Endothelial cell of umbilical vein (primary cell): ENCODE data around the gene IFNGR1. TPM values are rescaled to one million over a fixed set of nuclear protein-coding genes. Genes with fewer than 3 reads are reported as not detected.

Source experiments
- BruUV-seq: library from RNA; stranded (reverse); fragments of 400-500 nt; replicated peaks from 2 replicates; lab custom pipeline; 2021; lab: Mats Ljungman, UMichigan
- CTCF ChIA-PET: fragments of 300-600, 350-600 bp; sonication (Branson Sonifier 250); formaldehyde crosslinking; loops from one replicate; lab custom pipeline; 2021; ENCODE audit warnings: antibody characterized with exemption, inconsistent platforms; lab: Charles Lee
- POLR2A ChIA-PET: fragments of 300-600, 350-600 bp; sonication (Branson Sonifier 250); formaldehyde crosslinking; loops from one replicate; lab custom pipeline; 2021; ENCODE audit warnings: antibody characterized with exemption, inconsistent platforms; lab: Charles Lee
- DNase-seq: peaks from one replicate; pipeline ENCODE4 v3.0.0-alpha.2; 2011; ENCODE audit warnings: low read depth, low spot score
- FAIRE-seq: peaks from 2 replicates; lab custom pipeline; 2011; peaks lifted over from hg19 to GRCh38; lab: Jason Lieb, UNC
- H2AFZ ChIP-seq: 2 replicates; pipeline ENCODE4 v1.6.0; 2012; ENCODE audit warnings: low read depth, low read length, control low read depth, inconsistent platforms
- H3K27ac ChIP-seq: 2 replicates; pipeline ENCODE4 v1.5.1; 2011; ENCODE audit warnings: low read depth, mild to moderate bottlenecking, control low read depth, low read length, moderate library complexity; ENCODE audit not compliant: insufficient read depth
- H3K27me3 ChIP-seq, 2 experiments: 2 replicates each; pipeline versions ENCODE4 v1.6.0 to v1.6.1; 2011; ENCODE audit warnings: low read length in 2 of 2, mixed read lengths in 1 of 2; ENCODE audit not compliant: control insufficient read depth in 2 of 2, insufficient read depth in 2 of 2
- H3K36me3 ChIP-seq, 2 experiments: 2 replicates in 1 of 2; 3 replicates in 1 of 2; pipeline ENCODE4 v1.5.1; 2011; ENCODE audit warnings: low read length in 2 of 2, mild to moderate bottlenecking in 1 of 2, moderate library complexity in 1 of 2; ENCODE audit not compliant: control insufficient read depth in 2 of 2, insufficient read depth in 2 of 2; ENCODE audit errors: extremely low read depth in 1 of 2
- H3K4me1 ChIP-seq: 3 replicates; pipeline ENCODE4 v1.5.1; 2011; ENCODE audit warnings: mild to moderate bottlenecking, low read length; ENCODE audit not compliant: control insufficient read depth, insufficient read depth; ENCODE audit errors: extremely low read depth
- H3K4me2 ChIP-seq: 2 replicates; pipeline ENCODE4 v1.6.1; 2011; ENCODE audit warnings: low read length, control low read depth, mixed read lengths; ENCODE audit not compliant: insufficient read depth
- H3K4me3 ChIP-seq, 3 experiments: fragments of 200-600 bp in 1 of 3; sonication (generic), shearing (Covaris generic) in 1 of 3; replicated peaks in 1 of 3; 2 replicates each; pipeline ENCODE4 v1.5.1; 2011 to 2016; ENCODE audit warnings: control low read depth in 3 of 3, low read length in 3 of 3, mild to moderate bottlenecking in 2 of 3, inconsistent platforms in 1 of 3, low read depth in 1 of 3, moderate library complexity in 1 of 3; ENCODE audit not compliant: insufficient read depth in 1 of 3
- H3K79me2 ChIP-seq: 2 replicates; pipeline ENCODE4 v1.6.0; 2012; ENCODE audit warnings: low read length, inconsistent platforms; ENCODE audit not compliant: control insufficient read depth, insufficient read depth
- H3K9ac ChIP-seq: replicated peaks from 2 replicates; pipeline ENCODE3; 2011; ENCODE audit warnings: low read length, control low read depth; ENCODE audit not compliant: insufficient read depth; ENCODE audit errors: extremely low read depth
- H3K9me1 ChIP-seq: replicated peaks from 3 replicates; pipeline ENCODE4 v1.6.0; 2011; ENCODE audit warnings: mild to moderate bottlenecking, low read length; ENCODE audit not compliant: control insufficient read depth, insufficient read depth; ENCODE audit errors: extremely low read depth
- H3K9me3 ChIP-seq: replicated peaks from 2 replicates; pipeline ENCODE4 v1.5.1; 2012; ENCODE audit warnings: low read length, inconsistent platforms; ENCODE audit not compliant: control insufficient read depth, insufficient read depth
- H4K20me1 ChIP-seq: replicated peaks from 2 replicates; pipeline ENCODE3; 2011; ENCODE audit warnings: mild to moderate bottlenecking, low read length; ENCODE audit not compliant: control insufficient read depth, insufficient read depth; ENCODE audit errors: extremely low read depth
- CTCF ChIP-seq, 2 donors: IDR thresholded peaks; 1 replicate in 1 of 2; 2 replicates in 1 of 2; pipeline ENCODE4 v1.5.1; 2011; ENCODE audit warnings: low read length in 2 of 2, mild to moderate bottlenecking in 2 of 2, moderate library complexity in 2 of 2, control low read depth in 1 of 2, inconsistent platforms in 1 of 2, low read depth in 1 of 2; ENCODE audit not compliant: insufficient read depth in 1 of 2; ENCODE audit errors: extremely low read depth in 1 of 2
- EZH2 ChIP-seq: IDR thresholded peaks from 2 replicates; pipeline ENCODE4 v1.6.1; 2012; ENCODE audit warnings: borderline replicate concordance, low read depth, mild to moderate bottlenecking, moderate library complexity, low read length, inconsistent platforms; ENCODE audit not compliant: severe bottlenecking
- FOS ChIP-seq: IDR thresholded peaks from 2 replicates; pipeline ENCODE4 v1.6.1; 2011; ENCODE audit warnings: mild to moderate bottlenecking, low read length, moderate library complexity, borderline replicate concordance; ENCODE audit not compliant: insufficient read depth
- GATA2 ChIP-seq: IDR thresholded peaks from 2 replicates; pipeline ENCODE4 v1.7.0; 2011; ENCODE audit warnings: low read depth, mild to moderate bottlenecking, moderate library complexity, mixed read lengths, low read length; ENCODE audit not compliant: insufficient read length, insufficient read depth
- JUN ChIP-seq: IDR thresholded peaks from 2 replicates; pipeline ENCODE4 v1.6.1; 2011; ENCODE audit warnings: borderline replicate concordance, low read depth; ENCODE audit not compliant: insufficient read length, insufficient read depth
- MAX ChIP-seq: IDR thresholded peaks from 2 replicates; pipeline ENCODE4 v1.6.1; 2011; ENCODE audit not compliant: insufficient read depth, insufficient read length
- MYC ChIP-seq: IDR thresholded peaks from one replicate; pipeline ENCODE4 v1.6.1; 2011; ENCODE audit warnings: mild to moderate bottlenecking, low read depth, low read length
- POLR2A ChIP-seq: IDR thresholded peaks from 2 replicates; pipeline ENCODE4 v1.6.1; 2012; ENCODE audit warnings: low read depth, mild to moderate bottlenecking, control low read depth, low read length
- POLR2AphosphoS5 ChIP-seq: IDR thresholded peaks from 2 replicates; pipeline ENCODE4 v1.6.1; 2012; ENCODE audit warnings: low read depth, mild to moderate bottlenecking, control low read depth, low read length, moderate library complexity; ENCODE audit not compliant: insufficient read depth
- dilution Hi-C: fragments of 300-500 bp; cut with MboI; formaldehyde crosslinking; loops from one replicate; pipeline ENCODE4 v1.15.0; 2019; ENCODE audit warnings: low sequenced_read_pairs; ENCODE audit not compliant: extremely low pct_ligation_motif_present
- intact Hi-C: fragments of 100-400 bp; cut with micrococcal nuclease; formaldehyde crosslinking; loops from one replicate; pipeline ENCODE4 v1.10.0; 2022
- polyA plus RNA-seq, 4 experiments: library from polyadenylated mRNA; depleted of rRNA in 3 of 4; stranded (reverse) in 3 of 4; unstranded in 1 of 4; fragments of >200 nt; gene quantifications; 2 replicates each; pipeline versions ENCODE4 v1.2.1 to v1.2.3, GENCODE V29; 2011 to 2012; ENCODE audit warnings: missing spikeins in 1 of 4
- total RNA-seq: library from RNA; stranded (reverse); gene quantifications from 2 replicates; pipeline ENCODE4 v1.2.3, GENCODE V29; 2021

IFNGR1 gene
- total and polyA plus RNA-seq, 2 donors (not counting 3 experiments of a cell fraction or from before 2014, with no cell fraction given), result 19.1 to 31.2 TPM

GRCh38 chr6:137149035-137149393 lies 70.2 kb downstream of the IFNGR1 start:
- H2AFZ ChIP-seq, result no peak overlapping the region
- no peaks in the 10 kb centered on the region for H3K36me3 ChIP-seq
- no peak for TF ChIP-seq MAX
- no peak for TF ChIP-seq EZH2
- TF ChIP-seq GATA2, result no peak
- no peak for TF ChIP-seq POLR2A
- no peak for TF ChIP-seq POLR2AphosphoS5
- TF ChIP-seq FOS, result no peak
- no peak for TF ChIP-seq JUN
- no peak for TF ChIP-seq MYC
- no peak for TF ChIP-seq CTCF (IDR thresholded peaks at IDR 0.05; ENCODE audit: extremely low read depth in 1 of 2, insufficient read depth in 1 of 2, low read depth in 1 of 2, low read length in 2 of 2)
- no peaks in the 10 kb centered on the region for H3K9me3 ChIP-seq
- FAIRE-seq (no peak), DNase-seq (no peak)
- no peak overlapping the region for H3K4me3 ChIP-seq
- dilution Hi-C loops, result no loop called here
- POLR2A ChIA-PET, result no interaction called here
- no peak overlapping the region for H3K27ac ChIP-seq
- no peaks in the 10 kb centered on the region for H3K27me3 ChIP-seq
- H3K4me2 ChIP-seq, result no peak overlapping the region
- H3K4me1 ChIP-seq, result no peaks in the 10 kb centered on the region
- no peak overlapping the region for H3K9ac ChIP-seq
- no peaks in the 10 kb centered on the region for H4K20me1 ChIP-seq
- H3K9me1 ChIP-seq, result no peaks in the 10 kb centered on the region
- CTCF ChIA-PET, result no interaction called here
- H3K79me2 ChIP-seq, result no peaks in the 10 kb centered on the region
- intact Hi-C loops, result no loop called here
- no TSS peak for BruUV-seq
